ENCODE measurements around the gene NMT1.
"Not testable (repeated sequence)": the region's sequence is repeated elsewhere in the genome, so short reads cannot be mapped to it uniquely, and the experiment has no call there.

The NMT1 gene

GRCh38 chr17:45038728-45039634 is 22.1 kb upstream of the NMT1 start:
- DNase-seq: no peak

GRCh38 chr17:45040459-45040858 is 20.7 kb upstream of the NMT1 start:
- DNase-seq: no peak

GRCh38 chr17:45042346-45043120 is 18.6 kb upstream of the NMT1 start:
- DNase-seq: peak; percentile 18

- DNase-seq: no peak
These were observed 17.1 kb upstream of the NMT1 start for GRCh38 chr17:45043813-45044540.

- no peak for DNase-seq
These were observed 14.5 kb upstream of the NMT1 start for GRCh38 chr17:45046537-45047125.

- no peak for DNase-seq
These were observed 12.1 kb upstream of the NMT1 start for GRCh38 chr17:45048795-45049563.

- no peak for DNase-seq
These were observed 10.5 kb upstream of the NMT1 start for GRCh38 chr17:45050481-45051059.

- peak; percentile 67 for DNase-seq
These were observed 9.9 kb upstream of the NMT1 start, which contains the start of gene DCAKD for GRCh38 chr17:45051060-45051719. Gene DCAKD, minus strand, starts transcription at chr17:45051632. Its CDS starts 16,747 bp downstream, at chr17:45034885.

GRCh38 chr17:45051720-45052051 is 9.4 kb upstream of the NMT1 start:
- DNase-seq: not testable (repeated sequence)

- DNase-seq: peak; percentile 5
These were observed 8.9 kb upstream of the NMT1 start for GRCh38 chr17:45052052-45052772.

GRCh38 chr17:45060382-45060796 is 728 bp upstream of the NMT1 start:
- no peak for DNase-seq

- no peak for DNase-seq
These were observed 589 bp downstream of the NMT1 start for GRCh38 chr17:45061606-45062205.

GRCh38 chr17:45063198-45063597 is 2.1 kb downstream of the NMT1 start:
- no peak for DNase-seq

GRCh38 chr17:45067637-45068036 is 6.5 kb downstream of the NMT1 start:
- DNase-seq: no peak

- no peak for DNase-seq
These were observed 8.9 kb downstream of the NMT1 start for GRCh38 chr17:45070001-45070400.

- no peak for DNase-seq
These were observed 9.7 kb downstream of the NMT1 start for GRCh38 chr17:45070809-45071208.

GRCh38 chr17:45073414-45074070 is 12.4 kb downstream of the NMT1 start:
- DNase-seq: no peak

- DNase-seq: no peak
These were observed 16.5 kb downstream of the NMT1 start for GRCh38 chr17:45077643-45078042.

GRCh38 chr17:45081047-45081703 is 20.1 kb downstream of the NMT1 start:
- no peak for DNase-seq
